Measurements from ENCODE around the gene ADCY5. TPM values are rescaled to one million over a fixed set of nuclear protein-coding genes. Genes with fewer than 3 reads are reported as not detected.

The ADCY5 gene
- total and polyA plus RNA-seq, 2 donors (not counting 1 experiment from before 2014, with no cell fraction given): not detected

- H3K4me1 ChIP-seq (ENCODE audit: control insufficient read depth in 2 of 2, insufficient read depth in 2 of 2, low read length in 2 of 2): no peaks in the 10 kb centered on the region
- no peak overlapping the region for H2AFZ ChIP-seq (ENCODE audit: insufficient read depth, low read depth, low read length, poor library complexity, severe bottlenecking)
- H3K9ac ChIP-seq (ENCODE audit: low read length): no peak overlapping the region
- no peak overlapping the region for H3K27ac Mint-ChIP-seq
- intact Hi-C loops (cut with micrococcal nuclease): loop anchor here (10.0 kb wide), 1 partner anchor 237 kb away; the partner anchor contains the start of gene SEMA5B
- DNase-seq (no peak), ATAC-seq (ENCODE audit: low read depth) (no peak)
- no peaks in the 10 kb centered on the region for H4K20me1 ChIP-seq (ENCODE audit: control insufficient read depth, insufficient read depth, low read length, poor library complexity, severe bottlenecking)
- H3K9me3 Mint-ChIP-seq (ENCODE audit: insufficient read depth): no peaks in the 10 kb centered on the region
- H3K4me1 Mint-ChIP-seq: peaks cover 3% of the 10 kb centered on the region
- no peak overlapping the region for H3K4me2 ChIP-seq (replicated peaks; ENCODE audit: low read depth, low read length, poor library complexity, severe bottlenecking)
- no peaks in the 10 kb centered on the region for H3K9me3 ChIP-seq (ENCODE audit: control extremely low read depth in 1 of 3, control insufficient read depth in 2 of 3, insufficient read depth in 1 of 3, low read length in 2 of 3)
- no peak overlapping the region for H3K4me3 ChIP-seq (ENCODE audit: control extremely low read depth in 1 of 5, extremely low read depth in 1 of 5, insufficient read depth in 1 of 5, low read depth in 2 of 5, low read length in 4 of 5)
- H3K4me3 Mint-ChIP-seq: no peak overlapping the region
- ChIA-PET POLR2A (no interaction called here), CTCF (interaction anchor here (1.0 kb wide), 1 partner anchor 9 kb away, joined by 3 read pairs; no protein-coding TSS in a partner anchor)
- no CpG with 5 or more reads among the region's 3 CpGs for WGBS (ENCODE audit: insufficient coverage)
- peaks cover 0 to 8% of the 10 kb centered on the region in 2 experiments for H3K36me3 ChIP-seq (replicated peaks in 1 of 2; ENCODE audit: control extremely low read depth in 1 of 2, control insufficient read depth in 1 of 2, extremely low read depth in 1 of 2, insufficient read depth in 2 of 2, low read length in 1 of 2)
- H3K27me3 Mint-ChIP-seq: no peaks in the 10 kb centered on the region
- no peaks in the 10 kb centered on the region for H3K27me3 ChIP-seq (replicated peaks in 1 of 4; ENCODE audit: control extremely low read depth in 1 of 4, control insufficient read depth in 3 of 4, insufficient read depth in 4 of 4, low read length in 3 of 4)
- no peak for TF ChIP-seq EZH2 (IDR thresholded peaks at IDR 0.05; ENCODE audit: borderline replicate concordance, insufficient read depth, low read depth, low read length, poor library complexity, severe bottlenecking)
- H3K79me2 ChIP-seq (ENCODE audit: control insufficient read depth, insufficient read depth, low read length): no peaks in the 10 kb centered on the region
- no peak overlapping the region for H3K27ac ChIP-seq (ENCODE audit: low read length in 2 of 2)
These were observed 187.2 kb downstream of the ADCY5 start for GRCh38 chr3:123261666-123262065.

- no peaks in the 10 kb centered on the region for H4K20me1 ChIP-seq (ENCODE audit: control insufficient read depth, insufficient read depth, low read length, poor library complexity, severe bottlenecking)
- TF ChIP-seq CTCF (IDR thresholded peaks at IDR 0.05) (peak; percentile 57), EZH2 (IDR thresholded peaks at IDR 0.05; ENCODE audit: borderline replicate concordance, insufficient read depth, low read depth, low read length, poor library complexity, severe bottlenecking) (no peak)
- peaks cover 0 to 6% of the 10 kb centered on the region in 2 experiments for H3K36me3 ChIP-seq (replicated peaks in 1 of 2; ENCODE audit: control extremely low read depth in 1 of 2, control insufficient read depth in 1 of 2, extremely low read depth in 1 of 2, insufficient read depth in 2 of 2, low read length in 1 of 2)
- POLR2A ChIA-PET: no interaction called here
- no peak overlapping the region for H3K4me3 ChIP-seq (ENCODE audit: control extremely low read depth in 1 of 5, extremely low read depth in 1 of 5, insufficient read depth in 1 of 5, low read depth in 2 of 5, low read length in 4 of 5)
- H3K9ac ChIP-seq (ENCODE audit: low read length): no peak overlapping the region
- Mint-ChIP-seq H3K4me1 (peaks cover 3% of the 10 kb centered on the region), H3K27me3 (no peaks in the 10 kb centered on the region), H3K9me3 (ENCODE audit: insufficient read depth) (no peaks in the 10 kb centered on the region), H3K4me3 (no peak overlapping the region), H3K27ac (no peak overlapping the region)
- intact Hi-C loops (cut with micrococcal nuclease): loop anchor here (2.0 to 5.0 kb wide), 3 partner anchors 316 to 1712 kb away; no protein-coding TSS in a partner anchor
- no peaks in the 10 kb centered on the region for H3K79me2 ChIP-seq (ENCODE audit: control insufficient read depth, insufficient read depth, low read length)
- CTCF ChIA-PET: interaction anchor here (0.7 kb wide), 1 partner anchor 880 kb away, joined by 3 read pairs; no protein-coding TSS in a partner anchor
- no peaks in the 10 kb centered on the region for H3K4me1 ChIP-seq (ENCODE audit: control insufficient read depth in 2 of 2, insufficient read depth in 2 of 2, low read length in 2 of 2)
- no CpG with 5 or more reads among the region's 3 CpGs for WGBS (ENCODE audit: insufficient coverage)
- H3K27ac ChIP-seq (ENCODE audit: low read length in 2 of 2): no peak overlapping the region
- no peak overlapping the region for H2AFZ ChIP-seq (ENCODE audit: insufficient read depth, low read depth, low read length, poor library complexity, severe bottlenecking)
- peak; percentile 49 for ATAC-seq (ENCODE audit: low read depth)
- no peak overlapping the region for H3K4me2 ChIP-seq (replicated peaks; ENCODE audit: low read depth, low read length, poor library complexity, severe bottlenecking)
- no peaks in the 10 kb centered on the region for H3K9me3 ChIP-seq (ENCODE audit: control extremely low read depth in 1 of 3, control insufficient read depth in 2 of 3, insufficient read depth in 1 of 3, low read length in 2 of 3)
- DNase-seq: peak; percentile 51
- no peaks in the 10 kb centered on the region for H3K27me3 ChIP-seq (replicated peaks in 1 of 4; ENCODE audit: control extremely low read depth in 1 of 4, control insufficient read depth in 3 of 4, insufficient read depth in 4 of 4, low read length in 3 of 4)
These were observed 190.0 kb downstream of the ADCY5 start for GRCh38 chr3:123258811-123259420.
